BE2C (cell line): Measurements from ENCODE around the gene B3GNT8.
A peak's percentile ranks its signal among the peaks of the same experiment; 100 is the strongest.
"Not testable (repeated sequence)": the region's sequence is repeated elsewhere in the genome, so short reads cannot be mapped to it uniquely, and the experiment has no call there.

Experiments used
- DNase-seq: peaks from one replicate; pipeline ENCODE4 v3.0.0-alpha.2; 2020
- H3K27me3 ChIP-seq: fragments of 250-450 bp; sonication (Bioruptor Pico); 2 replicates; pipeline ENCODE4 v1.5.1; 2020; ENCODE audit warnings: mild to moderate bottlenecking
- H3K36me3 ChIP-seq: fragments of 250-450 bp; sonication (Bioruptor Pico); 2 replicates; pipeline ENCODE4 v1.5.1; 2020; ENCODE audit warnings: mild to moderate bottlenecking
- H3K4me1 ChIP-seq: fragments of 250-450 bp; sonication (Bioruptor Pico); 2 replicates; pipeline ENCODE4 v1.5.1; 2020
- H3K4me3 ChIP-seq: 2 replicates; pipeline ENCODE4 v1.5.1; 2011; ENCODE audit warnings: low read depth, low read length
- H3K9me3 ChIP-seq: fragments of 250-450 bp; sonication (Bioruptor Pico); 2 replicates; pipeline ENCODE4 v1.5.1; 2020
- CTCF ChIP-seq: IDR thresholded peaks from 2 replicates; pipeline ENCODE4 v1.5.1; 2012; ENCODE audit warnings: mild to moderate bottlenecking, low read depth, low read length

Gene B3GNT8

DNA sequence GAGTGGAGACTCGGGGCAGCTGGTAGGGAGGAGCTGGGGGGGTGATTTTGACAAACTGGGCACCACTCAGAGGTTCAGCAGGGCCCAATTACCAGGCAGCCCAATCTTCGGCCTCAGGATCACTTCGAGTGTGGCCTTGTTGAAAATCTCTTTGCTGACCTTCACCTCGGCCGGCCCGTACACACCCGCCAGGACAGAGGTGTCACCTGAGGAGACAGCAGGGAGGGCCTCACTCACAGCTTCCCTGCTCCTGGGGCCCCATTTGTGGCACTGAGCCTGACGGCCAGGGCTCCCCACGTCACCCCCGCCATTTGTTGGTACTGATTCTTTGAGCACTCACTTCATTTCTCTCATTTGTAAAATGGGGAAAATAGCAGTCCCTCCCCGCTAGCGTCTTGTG, 34.4 kb downstream of the B3GNT8 start:
- Histone ChIP-seq H3K4me3 (no peak overlapping the region), H3K9me3 (no peaks in the 10 kb centered on the region), H3K27me3 (no peaks in the 10 kb centered on the region), H3K36me3 (peaks cover 54% of the 10 kb centered on the region), H3K4me1 (no peaks in the 10 kb centered on the region)
- DNase-seq: no peak
- TF ChIP-seq CTCF: no peak

- Histone ChIP-seq H3K36me3 (peaks cover 53% of the 10 kb centered on the region), H3K4me3 (no peak overlapping the region), H3K4me1 (no peaks in the 10 kb centered on the region), H3K27me3 (no peaks in the 10 kb centered on the region), H3K9me3 (no peaks in the 10 kb centered on the region)
- TF ChIP-seq CTCF: no peak
- no peak for DNase-seq
Observed at GRCh38 chr19:41391618-41392017, 35.6 kb downstream of the B3GNT8 start.

DNA sequence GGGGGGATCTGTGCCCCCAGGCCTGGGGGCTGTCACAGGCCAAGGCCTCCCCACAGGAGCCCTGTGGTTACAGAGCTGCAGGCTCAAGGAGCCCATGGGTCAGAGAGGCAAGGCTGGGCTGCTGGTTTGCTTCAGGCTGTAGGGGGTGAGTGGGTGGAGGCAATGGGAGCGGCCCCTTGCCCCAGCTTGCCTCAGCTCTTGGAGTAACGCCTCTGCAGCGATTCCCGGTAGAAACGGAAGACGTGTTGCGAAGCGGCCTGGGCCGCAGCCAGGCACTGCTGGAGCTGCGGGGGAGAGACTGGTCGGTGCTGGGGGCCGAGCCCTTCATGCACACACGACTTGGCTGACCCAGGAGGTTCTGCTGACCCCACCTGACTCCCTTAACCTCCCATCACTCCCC, 40.7 kb downstream of the B3GNT8 start:
- Histone ChIP-seq H3K4me1 (no peaks in the 10 kb centered on the region), H3K4me3 (no peak overlapping the region), H3K36me3 (peaks cover 36% of the 10 kb centered on the region), H3K9me3 (no peaks in the 10 kb centered on the region), H3K27me3 (no peaks in the 10 kb centered on the region)
- TF ChIP-seq CTCF: no peak
- no peak for DNase-seq

- peaks cover 4% of the 10 kb centered on the region; the same call in 1 of the 2 replicates for H3K4me1 ChIP-seq
- H3K36me3 ChIP-seq: peaks cover 15% of the 10 kb centered on the region
- TF ChIP-seq CTCF: no peak
- no peak overlapping the region for H3K4me3 ChIP-seq
- H3K27me3 ChIP-seq: no peaks in the 10 kb centered on the region
- no peak for DNase-seq
- no peaks in the 10 kb centered on the region for H3K9me3 ChIP-seq
Observed at GRCh38 chr19:41384351-41384750, 42.8 kb downstream of the B3GNT8 start.

- not testable (repeated sequence) for DNase-seq, H3K4me3 ChIP-seq, H3K36me3 ChIP-seq, H3K4me1 ChIP-seq, H3K9me3 ChIP-seq, H3K27me3 ChIP-seq
Observed at GRCh38 chr19:41381536-41381935, 45.6 kb downstream of the B3GNT8 start.

- Histone ChIP-seq H3K9me3 (no peaks in the 10 kb centered on the region), H3K36me3 (no peaks in the 10 kb centered on the region), H3K4me3 (no peak overlapping the region), H3K27me3 (no peaks in the 10 kb centered on the region), H3K4me1 (peaks cover 19% of the 10 kb centered on the region)
- DNase-seq: peak; percentile 73
- TF ChIP-seq CTCF: peak; percentile 50
Observed at GRCh38 chr19:41377977-41378709, 49.0 kb downstream of the B3GNT8 start.
